SK-N-SH (cell line): ENCODE data around the gene DCD. TPM values are rescaled to one million over a fixed set of nuclear protein-coding genes. Genes with fewer than 3 reads are reported as not detected.

Experiments used
- CTCF ChIA-PET: fragments of 300-600, 350-600 bp; formaldehyde crosslinking; extraction: SDS; loops from one replicate; lab custom pipeline; 2021; lab: Yijun Ruan, JAX
- POLR2A ChIA-PET: fragments of 350-600 bp; sonication (Branson Sonifier 250); formaldehyde crosslinking; extraction: SDS; loops from one replicate; lab custom pipeline; 2020; ENCODE audit warnings: antibody characterized with exemption, inconsistent platforms; lab: Yijun Ruan, JAX
- DNase-seq: peaks from one replicate; pipeline ENCODE4 v3.0.0; 2012
- H2AFZ ChIP-seq: fragments of 200-600 bp; sonication (generic); 2 replicates; pipeline ENCODE4 v1.8.1; 2016; ENCODE audit warnings: antibody characterized with exemption, mild to moderate bottlenecking, low read depth
- H3F3A ChIP-seq: fragments of 200-600 bp; sonication (generic); replicated peaks from 2 replicates; pipeline ENCODE3; 2016; ENCODE audit warnings: antibody characterized with exemption, mild to moderate bottlenecking; ENCODE audit not compliant: insufficient read depth
- H3K27ac ChIP-seq, 2 experiments: fragments of 200-500 bp in 1 of 2; fragments of 200-600 bp in 1 of 2; sonication (Bioruptor generic) in 1 of 2; sonication (generic), shearing (Covaris generic) in 1 of 2; 2 replicates each; pipeline versions ENCODE4 v1.5.1 to v1.6.1; 2014 to 2016; ENCODE audit warnings: low read depth in 2 of 2, inconsistent platforms in 1 of 2, low read length in 1 of 2, mild to moderate bottlenecking in 1 of 2, mixed read lengths in 1 of 2
- H3K27me3 ChIP-seq: fragments of 200-600 bp; sonication (generic), shearing (Covaris generic); 2 replicates; pipeline ENCODE4 v1.6.1; 2016; ENCODE audit warnings: mixed run types; ENCODE audit not compliant: insufficient read depth
- H3K36me3 ChIP-seq, 2 experiments: fragments of 200-500 bp in 1 of 2; fragments of 200-600 bp in 1 of 2; sonication (Bioruptor generic) in 1 of 2; sonication (generic) in 1 of 2; replicated peaks in 1 of 2; 2 replicates each; pipeline versions ENCODE3 to v1.5.1; 2014 to 2016; ENCODE audit warnings: low read length in 1 of 2, mild to moderate bottlenecking in 1 of 2; ENCODE audit not compliant: insufficient read depth in 2 of 2, control insufficient read depth in 1 of 2
- H3K4me1 ChIP-seq, 2 experiments: fragments of 200-500 bp in 1 of 2; fragments of 200-600 bp in 1 of 2; sonication (Bioruptor generic) in 1 of 2; sonication (generic), shearing (Covaris generic) in 1 of 2; 2 replicates each; pipeline versions ENCODE4 v1.5.1 to v1.6.1; 2014 to 2016; ENCODE audit warnings: low read depth in 1 of 2, low read length in 1 of 2, mixed run types in 1 of 2; ENCODE audit not compliant: insufficient read depth in 2 of 2, control insufficient read depth in 1 of 2
- H3K4me2 ChIP-seq: fragments of 200-600 bp; sonication (generic), shearing (Covaris generic); 2 replicates; pipeline ENCODE4 v1.6.1; 2017; ENCODE audit warnings: mixed run types
- H3K4me3 ChIP-seq, 2 experiments: fragments of 200-500 bp in 1 of 2; fragments of 200-600 bp in 1 of 2; sonication (Bioruptor generic) in 1 of 2; sonication (generic), shearing (Covaris generic) in 1 of 2; 2 replicates each; pipeline versions ENCODE4 v1.5.1 to v1.8.1; 2014 to 2016; ENCODE audit warnings: low read depth in 2 of 2, inconsistent platforms in 1 of 2, low read length in 1 of 2, mild to moderate bottlenecking in 1 of 2, mixed read lengths in 1 of 2, moderate library complexity in 1 of 2
- H3K79me2 ChIP-seq: fragments of 200-600 bp; sonication (generic); 2 replicates; pipeline ENCODE4 v1.8.1; 2017; ENCODE audit warnings: mild to moderate bottlenecking; ENCODE audit not compliant: insufficient read depth
- H3K9ac ChIP-seq: fragments of 200-600 bp; sonication (generic); 2 replicates; pipeline ENCODE4 v1.6.1; 2017; ENCODE audit warnings: mixed run types
- H3K9me2 ChIP-seq: fragments of 200-600 bp; sonication (generic); 2 replicates; pipeline ENCODE4 v1.6.1; 2017; ENCODE audit warnings: mixed run types
- H3K9me3 ChIP-seq: fragments of 200-600 bp; sonication (generic); 2 replicates; pipeline ENCODE4 v1.6.1; 2017; ENCODE audit warnings: mixed run types, mild to moderate bottlenecking, moderate library complexity
- H4K20me1 ChIP-seq: fragments of 200-600 bp; sonication (generic); 2 replicates; pipeline ENCODE4 v1.6.1; 2017; ENCODE audit warnings: mild to moderate bottlenecking, mixed run types; ENCODE audit not compliant: insufficient read depth
- CHD2 ChIP-seq: fragments of 150-350 bp; IDR thresholded peaks from 2 replicates; pipeline ENCODE4 v1.6.1; 2018; ENCODE audit warnings: low read length; ENCODE audit not compliant: partially characterized antibody
- CTCF ChIP-seq: fragments of 200-600 bp; sonication (generic); IDR thresholded peaks from 2 replicates; pipeline ENCODE4 v1.6.1; 2017; ENCODE audit warnings: antibody characterized with exemption, mild to moderate bottlenecking, moderate library complexity
- ELF1 ChIP-seq: IDR thresholded peaks from 2 replicates; pipeline ENCODE4 v1.4.0; 2012
- FOXJ3 ChIP-seq: sonication (generic); formaldehyde crosslinking; IDR thresholded peaks from 2 replicates; pipeline ENCODE4 v1.5.1; 2020; ENCODE audit warnings: mild to moderate bottlenecking, missing genetic modification reagents
- FOXM1 ChIP-seq: IDR thresholded peaks from 2 replicates; pipeline ENCODE4 v1.4.0; 2012; ENCODE audit warnings: low read depth, mild to moderate bottlenecking
- GABPA ChIP-seq: IDR thresholded peaks from 2 replicates; pipeline ENCODE4 v1.4.0; 2012; ENCODE audit warnings: low read depth, mild to moderate bottlenecking
- MAX ChIP-seq: IDR thresholded peaks from 2 replicates; pipeline ENCODE4 v1.4.0; 2012; ENCODE audit warnings: low read depth
- MEF2A ChIP-seq: IDR thresholded peaks from 2 replicates; pipeline ENCODE4 v1.4.0; 2012; ENCODE audit warnings: low read depth, borderline replicate concordance
- MXI1 ChIP-seq: IDR thresholded peaks from 2 replicates; pipeline ENCODE4 v1.6.1; 2012; ENCODE audit warnings: mild to moderate bottlenecking, low read depth, low read length, improper control_type of control experiment
- NFIC ChIP-seq: IDR thresholded peaks from 2 replicates; pipeline ENCODE4 v1.4.0; 2012; ENCODE audit warnings: borderline replicate concordance
- NRF1 ChIP-seq: IDR thresholded peaks from 2 replicates; pipeline ENCODE4 v1.6.1; 2012; ENCODE audit warnings: low read depth, mild to moderate bottlenecking, low read length
- PBX3 ChIP-seq: IDR thresholded peaks from 2 replicates; pipeline ENCODE4; 2012
- POLR2AphosphoS5 ChIP-seq: IDR thresholded peaks from 2 replicates; pipeline ENCODE4 v1.6.1; 2012; ENCODE audit warnings: low read depth, low read length
- REST ChIP-seq: IDR thresholded peaks from 2 replicates; pipeline ENCODE4 v1.6.1; 2012; ENCODE audit warnings: mild to moderate bottlenecking, low read depth, low read length, moderate library complexity
- TCF12 ChIP-seq: IDR thresholded peaks from 2 replicates; pipeline ENCODE4 v1.4.0; 2012
- TEAD4 ChIP-seq: IDR thresholded peaks from 2 replicates; pipeline ENCODE4 v1.4.0; 2012; ENCODE audit warnings: mild to moderate bottlenecking, borderline replicate concordance; ENCODE audit not compliant: insufficient read depth
- USF1 ChIP-seq: IDR thresholded peaks from 2 replicates; pipeline ENCODE4 v1.4.0; 2012; ENCODE audit warnings: low read depth, borderline replicate concordance
- YY1 ChIP-seq: IDR thresholded peaks from 2 replicates; pipeline ENCODE4 v1.4.0; 2012; ENCODE audit warnings: low read depth, mild to moderate bottlenecking
- WGBS: methylation state at CpG from one replicate; pipeline ENCODE4 v1.1.6; 2017; ENCODE audit warnings: low lambda C conversion rate; 5-methylcytosine and 5-hydroxymethylcytosine counted together
- polyA plus RNA-seq, 3 experiments: library from polyadenylated mRNA; depleted of rRNA; stranded (reverse); fragments of >200 nt; gene quantifications; 2 replicates each; pipeline ENCODE4 v1.2.3, GENCODE V29; 2012

DCD gene
- polyA plus RNA-seq, 1 of the 3 experiments (the other 2 are of a cell fraction) = not detected

GRCh38 chr12:54680374-54680773 is 32.2 kb upstream of the DCD start:
- Histone ChIP-seq H3K27me3 (peaks cover 8% of the 10 kb centered on the region; the same call in 1 of the 2 replicates), H3K79me2 (no peaks in the 10 kb centered on the region), H2AFZ (no peak overlapping the region), H3K27ac (no peak overlapping the region), H3K9me3 (no peaks in the 10 kb centered on the region), H3K36me3 (no peaks in the 10 kb centered on the region), H3K4me3 (no peak overlapping the region), H3K9me2 (no peaks in the 10 kb centered on the region), H3K9ac (no peak overlapping the region), H3F3A (no peaks in the 10 kb centered on the region), H4K20me1 (no peaks in the 10 kb centered on the region)
- CTCF ChIA-PET = interaction anchor here (1.0 to 1.1 kb wide), 2 partner anchors 21 kb away, joined by 3 to 4 read pairs; no protein-coding TSS in a partner anchor
- 2% methylated on average over 3 of the region's 3 CpGs for WGBS
- POLR2A ChIA-PET = no interaction called here
- TF ChIP-seq CTCF (peak; percentile 46), FOXJ3 (CRISPR knock-in tag) (no peak)
- TF ChIP-seq, all 33 proteins: peak for 1
- Histone ChIP-seq H3K4me1 (no peaks in the 10 kb centered on the region), H3K4me2 (no peak overlapping the region)
- DNase-seq = peak; percentile 10

- H3K27me3 ChIP-seq = peaks cover 8% of the 10 kb centered on the region; the same call in 1 of the 2 replicates
- no peaks in the 10 kb centered on the region for H4K20me1 ChIP-seq
- no peak overlapping the region for H3K27ac ChIP-seq
- H3K79me2 ChIP-seq = no peaks in the 10 kb centered on the region
- no peak overlapping the region for H3K4me3 ChIP-seq
- H3K9ac ChIP-seq = no peak overlapping the region
- POLR2A ChIA-PET = no interaction called here
- CTCF ChIA-PET = no interaction called here
- no peaks in the 10 kb centered on the region for H3K9me3 ChIP-seq
- H3K4me1 ChIP-seq = no peaks in the 10 kb centered on the region
- no peak for DNase-seq
- H3K9me2 ChIP-seq = no peaks in the 10 kb centered on the region
- H3K4me2 ChIP-seq = no peak overlapping the region
- H2AFZ ChIP-seq = no peak overlapping the region
- no peaks in the 10 kb centered on the region for H3K36me3 ChIP-seq
- 2% methylated on average over 5 of the region's 5 CpGs for WGBS
- H3F3A ChIP-seq = no peaks in the 10 kb centered on the region
- TF ChIP-seq MXI1 (no peak), TCF12 (no peak), CHD2 (no peak), FOXM1 (no peak), POLR2AphosphoS5 (no peak), GABPA (no peak), CTCF (no peak), YY1 (no peak), FOXJ3 (CRISPR knock-in tag) (no peak), ELF1 (no peak), TEAD4 (no peak), MEF2A (no peak), NRF1 (no peak), USF1 (no peak), REST (no peak), NFIC (no peak), PBX3 (no peak), MAX (no peak)
Measured at GRCh38 chr12:54678131-54678530, 30.0 kb upstream of the DCD start.
